HepG2 (cell line): ENCODE data around the gene TTYH1. TPM values are rescaled to one million over a fixed set of nuclear protein-coding genes. Genes with fewer than 3 reads are reported as not detected.

Source experiments
- BRD4 ChIP-seq: sonication (generic); formaldehyde crosslinking; IDR thresholded peaks from 2 replicates; pipeline ENCODE4 v1.4.0; 2020; ENCODE audit warnings: missing genetic modification reagents
- ETV5 ChIP-seq: IDR thresholded peaks from 2 replicates; pipeline ENCODE4 v1.6.1; 2018; ENCODE audit warnings: missing biosample characterization, missing genetic modification reagents, inconsistent platforms, borderline replicate concordance
- FOSL1 ChIP-seq: sonication (generic); formaldehyde crosslinking; IDR thresholded peaks from 2 replicates; pipeline ENCODE4 v1.9.0; 2021; ENCODE audit warnings: missing genetic modification reagents, borderline replicate concordance
- GRHL1 ChIP-seq: sonication (generic); formaldehyde crosslinking; conservative IDR thresholded peaks from 2 replicates; pipeline ENCODE4 v1.8.0; 2022; ENCODE audit warnings: missing genetic modification reagents
- KLF16 ChIP-seq, 2 experiments: sonication (generic) in 1 of 2; formaldehyde crosslinking in 1 of 2; IDR thresholded peaks; 2 replicates each; pipeline versions ENCODE4 v1.6.1 to v1.8.0; 2016 to 2023; ENCODE audit warnings: missing genetic modification reagents in 2 of 2, missing compliant biosample characterization in 1 of 2
- KLF6 ChIP-seq: IDR thresholded peaks from 2 replicates; pipeline ENCODE4 v1.8.0; 2016; ENCODE audit warnings: missing biosample characterization, missing genetic modification reagents
- NR2C2 ChIP-seq: sonication (generic); formaldehyde crosslinking; IDR thresholded peaks from 2 replicates; pipeline ENCODE4 v1.4.0; 2020; ENCODE audit warnings: missing genetic modification reagents, mild to moderate bottlenecking, moderate library complexity, borderline replicate concordance
- RAD51 ChIP-seq: fragments of 450-650 bp; IDR thresholded peaks from 2 replicates; pipeline ENCODE4 v1.6.1; 2016; ENCODE audit warnings: borderline replicate concordance
- RBM39 ChIP-seq: fragments of 200-400 bp; formaldehyde crosslinking; IDR thresholded peaks from one replicate; pipeline ENCODE4 v1.6.1; 2018; ENCODE audit warnings: antibody characterized with exemption, mild to moderate bottlenecking, low read depth, low read length; ENCODE audit not compliant: poor library complexity, severe bottlenecking
- SIN3A ChIP-seq: IDR thresholded peaks from 2 replicates; pipeline ENCODE4 v1.6.1; 2011; ENCODE audit warnings: low read depth, mild to moderate bottlenecking, control low read depth, low read length, borderline replicate concordance
- SNRNP70 ChIP-seq: fragments of 200-400 bp; formaldehyde crosslinking; IDR thresholded peaks from 2 replicates; pipeline ENCODE4 v1.6.1; 2017; ENCODE audit warnings: mild to moderate bottlenecking, low read depth, low read length, moderate library complexity
- SP140L ChIP-seq: sonication (generic); formaldehyde crosslinking; IDR thresholded peaks from 2 replicates; pipeline ENCODE4 v1.4.0; 2020; ENCODE audit warnings: missing genetic modification reagents, borderline replicate concordance
- YEATS2 ChIP-seq: sonication (generic); formaldehyde crosslinking; IDR thresholded peaks from 2 replicates; pipeline ENCODE4 v1.4.0; 2020; ENCODE audit warnings: missing genetic modification reagents, borderline replicate concordance
- ZC3H13 ChIP-seq: sonication (generic); formaldehyde crosslinking; IDR thresholded peaks from 2 replicates; pipeline ENCODE4 v1.8.1; 2023; ENCODE audit warnings: mild to moderate bottlenecking, missing genetic modification reagents, moderate library complexity
- ZMYM2 ChIP-seq: sonication (generic); formaldehyde crosslinking; IDR thresholded peaks from 2 replicates; pipeline ENCODE4 v1.8.0; 2022; ENCODE audit warnings: mild to moderate bottlenecking, missing genetic modification reagents
- ZMYM4 ChIP-seq: sonication (generic); formaldehyde crosslinking; IDR thresholded peaks from 2 replicates; pipeline ENCODE4 v1.8.1; 2023; ENCODE audit warnings: mild to moderate bottlenecking, missing genetic modification reagents
- ZNF121 ChIP-seq: sonication (generic); formaldehyde crosslinking; IDR thresholded peaks from 2 replicates; pipeline ENCODE4 v1.5.0; 2020; ENCODE audit warnings: mild to moderate bottlenecking, missing genetic modification reagents
- ZNF180 ChIP-seq: sonication (generic); formaldehyde crosslinking; IDR thresholded peaks from 2 replicates; pipeline ENCODE4 v1.4.0; 2020; ENCODE audit warnings: low read depth, missing genetic modification reagents, borderline replicate concordance
- ZNF207 ChIP-seq: fragments of 450-650 bp; IDR thresholded peaks from 2 replicates; pipeline ENCODE4 v1.6.1; 2016; ENCODE audit warnings: antibody characterized with exemption, borderline replicate concordance
- polyA plus RNA-seq, 8 experiments: library from polyadenylated mRNA; depleted of rRNA in 3 of 8; stranded (reverse) in 7 of 8; unstranded in 1 of 8; fragments of >200 nt; fragmentation: Illumina TruSeq in 4 of 8; extraction: Trizol in 4 of 8; gene quantifications; 2 replicates each; pipeline versions ENCODE4 v1.2.1 to v1.2.3, GENCODE V29; 2011 to 2016; ENCODE audit warnings: low read depth in 4 of 8, missing spikeins in 1 of 8, mixed read lengths in 1 of 8; ENCODE audit not compliant: insufficient read depth in 1 of 8
- total RNA-seq, 5 experiments: library from RNA; depleted of rRNA; stranded (reverse); fragments of >200 nt; fragmentation: Illumina TruSeq; extraction: Trizol; gene quantifications; 2 replicates each; pipeline ENCODE4 v1.2.3, GENCODE V29; 2016; ENCODE audit warnings: low read depth in 1 of 5
- TF ChIP-seq, protein P1 (sequence below): fragments of 450-650 bp; IDR thresholded peaks from 2 replicates; pipeline ENCODE4 v1.6.1; 2017; ENCODE audit warnings: mild to moderate bottlenecking
- TF ChIP-seq, protein P2 (sequence below): sonication (generic); formaldehyde crosslinking; IDR thresholded peaks from 2 replicates; pipeline ENCODE4 v1.4.0; 2020; ENCODE audit warnings: mild to moderate bottlenecking, missing genetic modification reagents
- TF ChIP-seq, protein P3 (sequence below): sonication (generic); formaldehyde crosslinking; IDR thresholded peaks from 2 replicates; pipeline ENCODE4 v1.4.0; 2020; ENCODE audit warnings: missing genetic modification reagents
- TF ChIP-seq, protein P4 (sequence below): sonication (generic); formaldehyde crosslinking; IDR thresholded peaks from 2 replicates; pipeline ENCODE4 v1.9.0; 2022; ENCODE audit warnings: missing genetic modification reagents, mild to moderate bottlenecking, borderline replicate concordance

TTYH1 gene
- total and polyA plus RNA-seq, 2 of the 13 experiments (the other 11 are each of a cell fraction or from before 2014, with no cell fraction given) = 6.9 to 19.9 TPM

DNA sequence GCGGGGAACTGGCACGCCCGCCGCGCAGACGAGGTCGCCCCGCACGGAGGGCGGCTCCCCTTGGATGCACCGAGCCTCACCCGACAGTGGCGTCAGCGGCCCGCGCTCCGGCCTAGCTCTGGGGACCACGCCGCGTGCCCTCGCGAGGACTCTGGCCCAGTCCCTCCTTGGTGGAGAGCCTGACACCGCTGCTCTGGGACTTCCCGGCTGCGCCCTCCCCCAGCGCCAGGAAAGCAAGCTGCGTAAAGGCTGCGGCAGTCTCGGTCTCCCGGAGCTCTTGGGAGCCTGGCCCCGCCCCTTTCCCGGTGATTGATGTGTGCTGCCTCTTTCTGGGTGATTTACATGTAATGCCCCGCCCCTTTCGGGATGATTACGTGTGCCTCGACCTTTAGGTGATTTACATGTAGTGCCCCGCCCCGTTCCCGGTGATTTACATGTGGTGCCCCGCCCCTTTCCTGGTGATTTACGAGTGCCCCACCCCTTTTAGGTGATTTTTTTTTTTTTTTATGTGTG, 48.3 kb downstream of the TTYH1 start, which contains the start of gene LENG9 (continued):
- TF ChIP-seq, protein P1, sequence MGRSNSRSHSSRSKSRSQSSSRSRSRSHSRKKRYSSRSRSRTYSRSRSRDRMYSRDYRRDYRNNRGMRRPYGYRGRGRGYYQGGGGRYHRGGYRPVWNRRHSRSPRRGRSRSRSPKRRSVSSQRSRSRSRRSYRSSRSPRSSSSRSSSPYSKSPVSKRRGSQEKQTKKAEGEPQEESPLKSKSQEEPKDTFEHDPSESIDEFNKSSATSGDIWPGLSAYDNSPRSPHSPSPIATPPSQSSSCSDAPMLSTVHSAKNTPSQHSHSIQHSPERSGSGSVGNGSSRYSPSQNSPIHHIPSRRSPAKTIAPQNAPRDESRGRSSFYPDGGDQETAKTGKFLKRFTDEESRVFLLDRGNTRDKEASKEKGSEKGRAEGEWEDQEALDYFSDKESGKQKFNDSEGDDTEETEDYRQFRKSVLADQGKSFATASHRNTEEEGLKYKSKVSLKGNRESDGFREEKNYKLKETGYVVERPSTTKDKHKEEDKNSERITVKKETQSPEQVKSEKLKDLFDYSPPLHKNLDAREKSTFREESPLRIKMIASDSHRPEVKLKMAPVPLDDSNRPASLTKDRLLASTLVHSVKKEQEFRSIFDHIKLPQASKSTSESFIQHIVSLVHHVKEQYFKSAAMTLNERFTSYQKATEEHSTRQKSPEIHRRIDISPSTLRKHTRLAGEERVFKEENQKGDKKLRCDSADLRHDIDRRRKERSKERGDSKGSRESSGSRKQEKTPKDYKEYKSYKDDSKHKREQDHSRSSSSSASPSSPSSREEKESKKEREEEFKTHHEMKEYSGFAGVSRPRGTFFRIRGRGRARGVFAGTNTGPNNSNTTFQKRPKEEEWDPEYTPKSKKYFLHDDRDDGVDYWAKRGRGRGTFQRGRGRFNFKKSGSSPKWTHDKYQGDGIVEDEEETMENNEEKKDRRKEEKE = no peak
- TF ChIP-seq, protein P2, sequence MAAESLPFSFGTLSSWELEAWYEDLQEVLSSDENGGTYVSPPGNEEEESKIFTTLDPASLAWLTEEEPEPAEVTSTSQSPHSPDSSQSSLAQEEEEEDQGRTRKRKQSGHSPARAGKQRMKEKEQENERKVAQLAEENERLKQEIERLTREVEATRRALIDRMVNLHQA (CRISPR knock-in tag) = no peak
- TF ChIP-seq RBM39 = no peak
- TF ChIP-seq RAD51 = no peak
- TF ChIP-seq KLF6 (CRISPR knock-in tag) = peak; percentile 34; the same call in 1 of the 2 replicates
- no peak for TF ChIP-seq ZMYM4 (CRISPR knock-in tag)
- no peak for TF ChIP-seq ZNF180 (CRISPR knock-in tag)
- no peak for TF ChIP-seq ZMYM2
- no peak for TF ChIP-seq ZNF121
- TF ChIP-seq, protein P3, sequence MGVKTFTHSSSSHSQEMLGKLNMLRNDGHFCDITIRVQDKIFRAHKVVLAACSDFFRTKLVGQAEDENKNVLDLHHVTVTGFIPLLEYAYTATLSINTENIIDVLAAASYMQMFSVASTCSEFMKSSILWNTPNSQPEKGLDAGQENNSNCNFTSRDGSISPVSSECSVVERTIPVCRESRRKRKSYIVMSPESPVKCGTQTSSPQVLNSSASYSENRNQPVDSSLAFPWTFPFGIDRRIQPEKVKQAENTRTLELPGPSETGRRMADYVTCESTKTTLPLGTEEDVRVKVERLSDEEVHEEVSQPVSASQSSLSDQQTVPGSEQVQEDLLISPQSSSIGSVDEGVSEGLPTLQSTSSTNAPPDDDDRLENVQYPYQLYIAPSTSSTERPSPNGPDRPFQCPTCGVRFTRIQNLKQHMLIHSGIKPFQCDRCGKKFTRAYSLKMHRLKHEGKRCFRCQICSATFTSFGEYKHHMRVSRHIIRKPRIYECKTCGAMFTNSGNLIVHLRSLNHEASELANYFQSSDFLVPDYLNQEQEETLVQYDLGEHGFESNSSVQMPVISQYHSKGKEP = no peak
- TF ChIP-seq FOSL1 (CRISPR knock-in tag) = no peak
- TF ChIP-seq NR2C2 = no peak
- no peak; the same call in 1 of the 2 replicates for TF ChIP-seq YEATS2
- peak; percentile 76; the same call in 1 of the 2 replicates for TF ChIP-seq SIN3A
- no peak for TF ChIP-seq SP140L (CRISPR knock-in tag)
- no peak for TF ChIP-seq SNRNP70
- TF ChIP-seq GRHL1 (CRISPR knock-in tag) = no peak
- no peak for TF ChIP-seq ZC3H13
- TF ChIP-seq ZNF207 = no peak
- TF ChIP-seq, protein P4, sequence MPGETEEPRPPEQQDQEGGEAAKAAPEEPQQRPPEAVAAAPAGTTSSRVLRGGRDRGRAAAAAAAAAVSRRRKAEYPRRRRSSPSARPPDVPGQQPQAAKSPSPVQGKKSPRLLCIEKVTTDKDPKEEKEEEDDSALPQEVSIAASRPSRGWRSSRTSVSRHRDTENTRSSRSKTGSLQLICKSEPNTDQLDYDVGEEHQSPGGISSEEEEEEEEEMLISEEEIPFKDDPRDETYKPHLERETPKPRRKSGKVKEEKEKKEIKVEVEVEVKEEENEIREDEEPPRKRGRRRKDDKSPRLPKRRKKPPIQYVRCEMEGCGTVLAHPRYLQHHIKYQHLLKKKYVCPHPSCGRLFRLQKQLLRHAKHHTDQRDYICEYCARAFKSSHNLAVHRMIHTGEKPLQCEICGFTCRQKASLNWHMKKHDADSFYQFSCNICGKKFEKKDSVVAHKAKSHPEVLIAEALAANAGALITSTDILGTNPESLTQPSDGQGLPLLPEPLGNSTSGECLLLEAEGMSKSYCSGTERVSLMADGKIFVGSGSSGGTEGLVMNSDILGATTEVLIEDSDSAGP (CRISPR knock-in tag) = no peak
- no peak for TF ChIP-seq KLF16 (CRISPR knock-in tag; IDR thresholded peaks at IDR 0.05)
- no peak for TF ChIP-seq BRD4 (CRISPR knock-in tag)
- no peak for TF ChIP-seq ETV5 (CRISPR knock-in tag)
